Neural progenitor cell (in vitro differentiated cells): Measurements from ENCODE around the gene NPY1R. TPM values are rescaled to one million over a fixed set of nuclear protein-coding genes. Genes with fewer than 3 reads are reported as not detected.

Source experiments
- DNase-seq: peaks from one replicate; pipeline ENCODE4 v3.0.0-alpha.2; 2016; ENCODE audit warnings: low spot score
- H2AFZ ChIP-seq: fragments of 200-600 bp; sonication (generic); replicated peaks from 2 replicates; pipeline ENCODE4 v1.6.1; 2016; ENCODE audit warnings: antibody characterized with exemption
- H3F3A ChIP-seq: fragments of 200-600 bp; sonication (generic); 2 replicates; pipeline ENCODE4 v1.6.1; 2016; ENCODE audit warnings: antibody characterized with exemption, low read depth
- H3K27ac ChIP-seq: fragments of 200-600 bp; sonication (generic); 2 replicates; pipeline ENCODE4 v1.5.1; 2016; ENCODE audit warnings: mild to moderate bottlenecking
- H3K27me3 ChIP-seq: fragments of 200-600 bp; sonication (generic); 2 replicates; pipeline ENCODE4 v1.6.1; 2016; ENCODE audit warnings: mild to moderate bottlenecking, moderate library complexity
- H3K36me3 ChIP-seq: fragments of 200-600 bp; sonication (generic); 2 replicates; pipeline ENCODE4 v1.5.1; 2016
- H3K4me1 ChIP-seq: fragments of 200-600 bp; sonication (generic); 2 replicates; pipeline ENCODE4 v1.6.1; 2016; ENCODE audit warnings: mixed run types
- H3K4me2 ChIP-seq: fragments of 200-600 bp; sonication (generic); 2 replicates; pipeline ENCODE4 v1.6.1; 2016
- H3K4me3 ChIP-seq: fragments of 200-600 bp; sonication (generic); 2 replicates; pipeline ENCODE4 v1.5.1; 2016
- H3K79me2 ChIP-seq: fragments of 200-600 bp; sonication (generic); 2 replicates; pipeline ENCODE4 v1.6.1; 2016; ENCODE audit warnings: low read depth
- H3K9ac ChIP-seq: fragments of 200-600 bp; sonication (generic); 2 replicates; pipeline ENCODE4 v1.6.1; 2016
- H3K9me3 ChIP-seq: fragments of 200-600 bp; sonication (generic); 2 replicates; pipeline ENCODE4 v1.5.1; 2016; ENCODE audit warnings: low read depth
- H4K20me1 ChIP-seq: fragments of 200-600 bp; sonication (generic); 2 replicates; pipeline ENCODE4 v1.6.1; 2016; ENCODE audit warnings: low read depth
- H3K27ac Mint-ChIP-seq: 3 replicates; pipeline ENCODE4 v1.8.0; 2021; ENCODE audit warnings: mixed read lengths
- H3K27me3 Mint-ChIP-seq: 2 replicates; pipeline ENCODE4 v1.8.0; 2022; ENCODE audit warnings: low read depth, mild to moderate bottlenecking, inconsistent platforms, moderate library complexity, mixed read lengths; ENCODE audit not compliant: insufficient read depth
- H3K36me3 Mint-ChIP-seq: 3 replicates; pipeline ENCODE4 v1.8.0; 2021; ENCODE audit warnings: mixed read lengths
- H3K4me1 Mint-ChIP-seq: 3 replicates; pipeline ENCODE4 v1.8.0; 2021; ENCODE audit warnings: mixed read lengths
- H3K4me3 Mint-ChIP-seq: 3 replicates; pipeline ENCODE4 v1.8.0; 2021; ENCODE audit warnings: mild to moderate bottlenecking, moderate library complexity, mixed read lengths
- H3K9me3 Mint-ChIP-seq: 3 replicates; pipeline ENCODE4 v1.8.0; 2020; ENCODE audit warnings: mixed read lengths
- EZH2 ChIP-seq: fragments of 200-600 bp; sonication (generic); IDR thresholded peaks from 2 replicates; pipeline ENCODE4 v1.6.1; 2017; ENCODE audit warnings: antibody characterized with exemption, mild to moderate bottlenecking, moderate library complexity
- EZH2phosphoT487 ChIP-seq: fragments of 200-600 bp; sonication (generic); IDR thresholded peaks from 2 replicates; pipeline ENCODE4 v1.6.1; 2017; ENCODE audit warnings: antibody characterized with exemption
- total RNA-seq: library from RNA; depleted of rRNA; stranded (reverse); fragments of >200 nt; gene quantifications from 2 replicates; pipeline ENCODE4 v1.2.3, GENCODE V29; 2015; ENCODE audit warnings: low replicate concordance
- TF ChIP-seq, protein P1 (sequence below): fragments of 200-600 bp; sonication (generic); IDR thresholded peaks from 2 replicates; pipeline ENCODE4 v1.5.1; 2017; ENCODE audit warnings: antibody characterized with exemption, mild to moderate bottlenecking

NPY1R gene
- total RNA-seq, 1 donor from 2014 or later, result 7.9 TPM

DNA sequence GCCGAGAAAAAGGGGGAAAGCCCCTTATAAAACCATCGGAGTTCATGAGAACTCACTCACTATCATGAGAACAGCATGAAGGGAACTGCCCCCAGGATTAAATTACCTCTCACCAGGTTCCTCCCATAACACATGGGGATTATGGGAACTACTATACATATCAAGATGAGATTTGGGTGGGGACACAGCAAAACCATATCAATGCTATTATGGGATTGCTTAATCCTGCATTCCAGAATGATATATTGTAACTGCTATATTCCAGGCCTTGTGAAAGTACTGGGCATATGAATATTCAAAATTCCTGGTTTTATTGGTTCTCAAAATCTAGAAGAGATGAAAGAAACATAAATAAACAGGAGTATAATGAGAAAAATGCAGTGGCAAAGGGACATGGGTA, 29.3 kb downstream of the NPY1R start:
- TF ChIP-seq EZH2phosphoT487, result no peak
- TF ChIP-seq, protein P1, sequence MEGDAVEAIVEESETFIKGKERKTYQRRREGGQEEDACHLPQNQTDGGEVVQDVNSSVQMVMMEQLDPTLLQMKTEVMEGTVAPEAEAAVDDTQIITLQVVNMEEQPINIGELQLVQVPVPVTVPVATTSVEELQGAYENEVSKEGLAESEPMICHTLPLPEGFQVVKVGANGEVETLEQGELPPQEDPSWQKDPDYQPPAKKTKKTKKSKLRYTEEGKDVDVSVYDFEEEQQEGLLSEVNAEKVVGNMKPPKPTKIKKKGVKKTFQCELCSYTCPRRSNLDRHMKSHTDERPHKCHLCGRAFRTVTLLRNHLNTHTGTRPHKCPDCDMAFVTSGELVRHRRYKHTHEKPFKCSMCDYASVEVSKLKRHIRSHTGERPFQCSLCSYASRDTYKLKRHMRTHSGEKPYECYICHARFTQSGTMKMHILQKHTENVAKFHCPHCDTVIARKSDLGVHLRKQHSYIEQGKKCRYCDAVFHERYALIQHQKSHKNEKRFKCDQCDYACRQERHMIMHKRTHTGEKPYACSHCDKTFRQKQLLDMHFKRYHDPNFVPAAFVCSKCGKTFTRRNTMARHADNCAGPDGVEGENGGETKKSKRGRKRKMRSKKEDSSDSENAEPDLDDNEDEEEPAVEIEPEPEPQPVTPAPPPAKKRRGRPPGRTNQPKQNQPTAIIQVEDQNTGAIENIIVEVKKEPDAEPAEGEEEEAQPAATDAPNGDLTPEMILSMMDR, result no peak
- TF ChIP-seq EZH2, result no peak
- H3K27me3 Mint-ChIP-seq, result no peaks in the 10 kb centered on the region
- no peak overlapping the region for H3K4me3 ChIP-seq
- H3K36me3 ChIP-seq, result no peaks in the 10 kb centered on the region
- no peak for DNase-seq
- no peaks in the 10 kb centered on the region for H3K9me3 Mint-ChIP-seq
- no peak overlapping the region for H2AFZ ChIP-seq
- H3K4me1 Mint-ChIP-seq, result no peaks in the 10 kb centered on the region
- no peaks in the 10 kb centered on the region for H3K9me3 ChIP-seq
- H3K4me2 ChIP-seq, result no peak overlapping the region
- no peaks in the 10 kb centered on the region for H3K79me2 ChIP-seq
- H3K4me3 Mint-ChIP-seq, result no peak overlapping the region
- H3K36me3 Mint-ChIP-seq, result no peaks in the 10 kb centered on the region
- no peak overlapping the region for H3K27ac Mint-ChIP-seq
- H3F3A ChIP-seq, result no peaks in the 10 kb centered on the region
- H3K27ac ChIP-seq, result no peak overlapping the region
- H4K20me1 ChIP-seq, result no peaks in the 10 kb centered on the region
- H3K4me1 ChIP-seq, result no peaks in the 10 kb centered on the region
- no peaks in the 10 kb centered on the region for H3K27me3 ChIP-seq
- H3K9ac ChIP-seq, result no peak overlapping the region

DNA sequence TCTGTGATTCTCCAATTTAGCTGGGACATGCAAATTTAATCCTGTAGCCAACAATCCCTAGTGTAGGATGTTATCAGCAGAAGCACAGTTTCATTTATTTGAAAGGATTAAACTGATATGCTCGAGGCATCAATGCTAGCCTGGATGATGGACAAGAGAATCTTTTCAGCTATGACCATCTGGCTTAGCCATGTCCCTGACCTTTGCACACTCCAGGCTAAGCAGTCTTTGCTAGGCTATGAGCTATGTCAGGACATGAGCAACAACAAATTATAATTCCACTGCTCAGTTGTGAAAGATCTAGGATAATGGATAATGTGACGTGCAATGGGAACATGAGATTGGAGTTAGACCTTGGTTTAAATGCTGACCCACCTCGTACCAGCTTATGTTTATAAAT, 32.0 kb downstream of the NPY1R start:
- Mint-ChIP-seq H3K4me3 (no peak overlapping the region), H3K36me3 (no peaks in the 10 kb centered on the region)
- H3K27ac ChIP-seq, result no peak overlapping the region

DNA sequence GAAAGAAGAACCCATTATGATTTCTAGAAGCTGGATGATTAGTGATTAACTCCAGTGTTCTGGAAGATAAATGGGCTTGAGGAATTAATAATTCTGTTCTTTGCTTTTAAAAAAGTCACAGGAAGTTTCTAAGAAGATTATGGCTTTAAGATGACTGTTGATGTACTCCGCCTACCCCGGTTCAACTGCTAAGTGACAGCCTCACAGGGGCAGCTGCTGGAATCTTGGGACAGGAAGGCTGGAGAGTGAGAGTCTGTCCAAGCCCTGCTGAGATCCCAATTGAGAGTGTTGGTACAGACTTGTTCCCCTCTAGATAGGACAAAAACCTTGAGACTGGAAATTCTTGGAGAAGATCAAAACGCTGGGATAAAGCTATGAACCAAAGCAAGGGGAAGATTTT, 37.3 kb downstream of the NPY1R start:
- Histone ChIP-seq H3F3A (no peaks in the 10 kb centered on the region), H3K4me2 (no peak overlapping the region), H4K20me1 (no peaks in the 10 kb centered on the region), H3K79me2 (no peaks in the 10 kb centered on the region), H3K9me3 (no peaks in the 10 kb centered on the region), H3K36me3 (no peaks in the 10 kb centered on the region), H2AFZ (peak overlapping the region; percentile 10), H3K27me3 (no peaks in the 10 kb centered on the region), H3K27ac (no peak overlapping the region), H3K9ac (no peak overlapping the region), H3K4me3 (no peak overlapping the region), H3K4me1 (no peaks in the 10 kb centered on the region)
- Mint-ChIP-seq H3K4me1 (no peaks in the 10 kb centered on the region), H3K27me3 (no peaks in the 10 kb centered on the region), H3K27ac (no peak overlapping the region), H3K9me3 (no peaks in the 10 kb centered on the region), H3K36me3 (no peaks in the 10 kb centered on the region), H3K4me3 (no peak overlapping the region)
- TF ChIP-seq, protein P1, result no peak
- no peak for DNase-seq

More for the DNA sequence above, 32.0 kb downstream of the NPY1R start:
- DNase-seq, result no peak
- no peaks in the 10 kb centered on the region for H3K4me1 Mint-ChIP-seq
- no peak overlapping the region for H3K27ac Mint-ChIP-seq
- H4K20me1 ChIP-seq, result no peaks in the 10 kb centered on the region
- H3K4me1 ChIP-seq, result no peaks in the 10 kb centered on the region
- H3K9me3 Mint-ChIP-seq, result no peaks in the 10 kb centered on the region
- H3K4me3 ChIP-seq, result no peak overlapping the region
- H3K9ac ChIP-seq, result no peak overlapping the region
- no peaks in the 10 kb centered on the region for H3K36me3 ChIP-seq
- H3F3A ChIP-seq, result no peaks in the 10 kb centered on the region
- H3K9me3 ChIP-seq, result no peaks in the 10 kb centered on the region
- no peaks in the 10 kb centered on the region for H3K27me3 Mint-ChIP-seq
- H3K4me2 ChIP-seq, result no peak overlapping the region
- TF ChIP-seq, protein P1, result no peak
- no peak for TF ChIP-seq EZH2
- no peak for TF ChIP-seq EZH2phosphoT487
- no peaks in the 10 kb centered on the region for H3K27me3 ChIP-seq
- H2AFZ ChIP-seq, result no peak overlapping the region
- H3K79me2 ChIP-seq, result no peaks in the 10 kb centered on the region

DNA sequence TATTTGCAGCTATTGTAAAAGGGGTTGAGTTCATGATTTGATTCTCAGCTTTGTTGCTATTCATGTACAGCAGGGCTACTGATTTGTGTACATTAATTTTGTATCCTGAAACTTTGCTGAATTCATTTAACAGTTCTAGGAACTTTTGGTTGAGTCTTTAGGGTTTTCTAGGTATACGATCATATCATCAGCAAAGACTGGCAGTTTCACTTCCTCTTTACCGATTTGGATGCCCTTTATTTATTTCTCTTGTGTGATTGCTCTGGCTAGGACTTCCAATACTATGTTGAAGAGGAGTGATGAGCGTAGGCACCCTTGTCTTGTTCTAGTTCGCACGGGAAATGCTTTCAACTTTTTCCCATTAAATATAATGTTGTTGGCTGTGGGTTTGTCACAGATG, 48.1 kb downstream of the NPY1R start:
- Histone ChIP-seq H3K4me2 (no peak overlapping the region), H3K9ac (no peak overlapping the region), H3K79me2 (no peaks in the 10 kb centered on the region), H2AFZ (no peak overlapping the region), H3K9me3 (no peaks in the 10 kb centered on the region), H3K27me3 (no peaks in the 10 kb centered on the region), H3F3A (no peaks in the 10 kb centered on the region), H4K20me1 (no peaks in the 10 kb centered on the region), H3K4me1 (no peaks in the 10 kb centered on the region), H3K36me3 (no peaks in the 10 kb centered on the region), H3K4me3 (no peak overlapping the region), H3K27ac (no peak overlapping the region)
- no peak for DNase-seq
- H3K4me1 Mint-ChIP-seq, result no peaks in the 10 kb centered on the region
- no peaks in the 10 kb centered on the region for H3K36me3 Mint-ChIP-seq
- no peaks in the 10 kb centered on the region for H3K27me3 Mint-ChIP-seq
- H3K9me3 Mint-ChIP-seq, result no peaks in the 10 kb centered on the region
- H3K27ac Mint-ChIP-seq, result no peak overlapping the region
- H3K4me3 Mint-ChIP-seq, result no peak overlapping the region
- TF ChIP-seq EZH2phosphoT487, result no peak
- no peak for TF ChIP-seq EZH2
- TF ChIP-seq, protein P1, result no peak
